Prostate gland (tissue), 2 donors: ENCODE data around the gene ADD2.

Experiments
- POLR2A ChIP-seq: fragments of 450-650 bp; IDR thresholded peaks from one replicate; pipeline ENCODE4 v1.6.1; 2016; ENCODE audit warnings: antibody characterized with exemption, mild to moderate bottlenecking
- POLR2AphosphoS5 ChIP-seq: sonication (generic); formaldehyde crosslinking; IDR thresholded peaks from one replicate; pipeline ENCODE4 v1.6.1; 2017; ENCODE audit warnings: antibody characterized with exemption
- TF ChIP-seq, protein P1 (sequence below), 4 experiments: fragments of 200-600 bp in 2 of 4; fragments of 450-650 bp in 2 of 4; sonication (generic) in 2 of 4; IDR thresholded peaks; 1 replicate in 3 of 4; 2 replicates in 1 of 4; pipeline ENCODE4 v1.5.1; 2016 to 2019; ENCODE audit warnings: antibody characterized with exemption in 4 of 4, mild to moderate bottlenecking in 2 of 4, moderate library complexity in 2 of 4

GRCh38 chr2:70696142-70696541 lies 71.9 kb downstream of the ADD2 start:
- TF ChIP-seq, protein P1, sequence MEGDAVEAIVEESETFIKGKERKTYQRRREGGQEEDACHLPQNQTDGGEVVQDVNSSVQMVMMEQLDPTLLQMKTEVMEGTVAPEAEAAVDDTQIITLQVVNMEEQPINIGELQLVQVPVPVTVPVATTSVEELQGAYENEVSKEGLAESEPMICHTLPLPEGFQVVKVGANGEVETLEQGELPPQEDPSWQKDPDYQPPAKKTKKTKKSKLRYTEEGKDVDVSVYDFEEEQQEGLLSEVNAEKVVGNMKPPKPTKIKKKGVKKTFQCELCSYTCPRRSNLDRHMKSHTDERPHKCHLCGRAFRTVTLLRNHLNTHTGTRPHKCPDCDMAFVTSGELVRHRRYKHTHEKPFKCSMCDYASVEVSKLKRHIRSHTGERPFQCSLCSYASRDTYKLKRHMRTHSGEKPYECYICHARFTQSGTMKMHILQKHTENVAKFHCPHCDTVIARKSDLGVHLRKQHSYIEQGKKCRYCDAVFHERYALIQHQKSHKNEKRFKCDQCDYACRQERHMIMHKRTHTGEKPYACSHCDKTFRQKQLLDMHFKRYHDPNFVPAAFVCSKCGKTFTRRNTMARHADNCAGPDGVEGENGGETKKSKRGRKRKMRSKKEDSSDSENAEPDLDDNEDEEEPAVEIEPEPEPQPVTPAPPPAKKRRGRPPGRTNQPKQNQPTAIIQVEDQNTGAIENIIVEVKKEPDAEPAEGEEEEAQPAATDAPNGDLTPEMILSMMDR (IDR thresholded peaks at IDR 0.05), result no peak
- TF ChIP-seq POLR2AphosphoS5 (no peak), POLR2A (no peak)
